GM18907 (cell line): ENCODE data around the gene ARL4A.

Experiments used
- ATAC-seq: cut with Tn5 transposase; IDR thresholded peaks from one replicate; pipeline ENCODE4 v1.9.1; 2021; ENCODE audit warnings: mild to moderate bottlenecking, moderate library complexity; ENCODE audit not compliant: unreplicated experiment

The ARL4A gene

DNA sequence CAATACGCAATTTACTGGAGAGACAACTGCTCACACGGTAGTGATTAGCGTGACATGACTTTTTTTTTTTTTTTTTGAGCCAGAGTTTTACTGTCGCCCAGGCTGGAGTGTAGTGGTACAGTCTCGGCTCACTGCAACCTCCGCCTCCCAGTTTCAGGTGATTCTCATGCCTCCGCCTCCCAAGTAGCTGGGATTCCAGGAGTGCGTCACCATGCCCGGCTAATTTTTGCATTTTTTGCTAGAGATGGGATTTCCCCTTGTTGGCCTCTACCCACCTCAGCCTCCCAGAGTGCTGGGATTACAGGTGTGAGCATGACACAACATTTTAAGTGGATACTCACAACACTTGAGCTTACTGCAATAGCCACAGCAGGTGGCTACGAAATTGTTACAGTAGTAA lies 11.9 kb downstream of the ARL4A start:
- ATAC-seq: no peak

DNA sequence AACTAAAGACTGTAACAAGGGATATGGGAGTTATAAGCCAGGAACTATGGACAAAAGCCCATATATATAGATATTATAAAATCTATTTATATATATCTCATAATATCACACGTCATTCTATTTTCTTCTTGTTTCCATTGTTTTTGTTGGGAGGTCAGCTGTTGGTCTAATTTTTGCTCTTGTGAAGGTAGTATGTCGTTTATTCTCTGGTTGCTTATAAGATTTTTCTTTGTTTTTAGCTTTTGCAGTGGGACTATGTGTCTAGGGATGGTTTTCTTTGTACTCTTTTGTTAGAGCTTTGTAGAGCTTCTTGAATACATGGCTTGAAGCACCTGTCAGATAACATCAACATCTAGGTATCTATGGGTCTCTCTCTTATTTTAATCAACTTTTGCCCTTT lies 14.0 kb downstream of the ARL4A start:
- no peak for ATAC-seq

- ATAC-seq: no peak
These were observed 16.4 kb downstream of the ARL4A start for GRCh38 chr7:12703881-12704280.

DNA sequence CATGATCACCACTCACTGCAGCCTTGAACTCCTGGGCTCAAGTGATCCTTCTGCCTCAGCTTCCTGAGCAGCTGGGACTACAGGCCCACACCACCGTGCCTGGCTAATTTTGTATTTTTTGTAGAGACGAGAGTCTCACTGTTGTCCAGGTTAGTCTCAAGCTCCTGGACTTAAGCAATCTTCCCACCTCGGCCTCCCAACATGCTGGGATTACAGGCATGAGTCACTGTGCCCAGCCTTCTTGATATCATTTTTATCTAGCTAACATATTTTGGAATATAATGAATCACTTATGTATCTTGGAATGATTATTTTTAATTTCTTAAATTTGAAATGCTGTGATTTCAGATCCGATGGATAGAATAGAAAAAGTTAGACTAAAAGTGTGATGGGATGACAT lies 18.4 kb downstream of the ARL4A start:
- ATAC-seq: no peak

DNA sequence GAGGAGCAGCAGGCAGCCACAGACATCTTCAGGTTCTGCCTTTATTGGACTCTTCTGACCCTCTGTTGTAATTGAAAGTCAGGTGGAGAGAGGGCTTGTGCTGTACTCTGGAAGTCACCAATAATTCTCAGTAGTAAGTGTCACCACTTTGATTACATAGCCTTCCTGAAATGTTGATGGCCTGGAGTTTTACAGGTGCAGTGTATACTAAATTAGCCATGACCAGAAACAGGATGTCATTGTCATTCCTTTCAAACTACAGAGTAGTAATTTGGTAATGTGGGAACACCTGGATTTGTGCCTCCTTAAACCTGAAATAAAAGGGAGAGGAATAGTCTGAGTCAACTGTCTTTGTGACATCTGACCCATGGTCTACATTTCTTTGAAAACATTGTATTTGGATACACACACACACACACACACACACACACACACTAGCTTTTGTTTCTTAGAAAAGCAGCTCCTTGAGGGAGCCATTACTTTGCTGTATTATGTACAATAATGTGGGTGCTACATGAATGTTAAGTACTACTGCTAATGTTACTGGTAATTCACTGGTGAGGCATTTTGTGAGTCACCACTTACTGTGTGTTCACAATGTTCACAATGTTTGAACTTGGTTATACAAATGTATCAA lies 19.6 kb downstream of the ARL4A start:
- ATAC-seq: no peak

- no peak for ATAC-seq
These were observed 20.9 kb downstream of the ARL4A start for GRCh38 chr7:12708314-12708713.

DNA sequence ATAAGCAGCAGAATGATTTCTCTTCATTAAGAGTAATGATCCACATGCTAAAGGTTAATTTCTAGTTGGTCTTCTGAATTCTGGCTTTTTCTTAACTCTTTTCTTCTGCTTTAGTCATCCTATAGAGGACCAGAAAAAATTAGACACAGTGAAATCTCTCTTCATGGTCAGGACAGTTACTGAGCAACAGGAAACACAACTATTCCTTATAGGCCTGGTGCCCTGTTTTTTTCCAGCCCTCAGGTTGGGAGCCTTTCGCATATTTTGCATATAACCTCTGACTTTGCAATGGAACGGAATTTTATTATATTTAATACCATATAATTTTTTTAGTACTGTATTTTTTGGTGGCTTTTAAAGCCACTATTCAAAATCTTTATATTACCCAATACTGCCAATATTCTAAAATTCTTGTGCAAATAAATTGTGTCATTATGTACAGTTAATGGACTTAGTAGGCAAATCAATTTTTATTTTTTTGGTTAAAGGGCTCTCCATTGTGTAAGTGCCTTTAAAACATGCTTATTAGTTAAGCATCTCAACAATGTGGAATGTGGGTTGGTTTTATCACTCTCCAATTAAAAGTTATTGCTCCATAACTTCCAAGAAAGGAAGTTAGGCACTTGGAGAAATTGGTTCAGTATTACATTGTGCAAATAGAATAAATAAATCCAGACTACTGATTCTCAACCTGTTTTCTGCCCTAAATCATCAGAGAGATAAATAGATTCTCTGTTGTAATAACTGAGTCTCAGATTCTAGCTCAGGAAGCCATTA lies 22.5 kb downstream of the ARL4A start:
- no peak for ATAC-seq

DNA sequence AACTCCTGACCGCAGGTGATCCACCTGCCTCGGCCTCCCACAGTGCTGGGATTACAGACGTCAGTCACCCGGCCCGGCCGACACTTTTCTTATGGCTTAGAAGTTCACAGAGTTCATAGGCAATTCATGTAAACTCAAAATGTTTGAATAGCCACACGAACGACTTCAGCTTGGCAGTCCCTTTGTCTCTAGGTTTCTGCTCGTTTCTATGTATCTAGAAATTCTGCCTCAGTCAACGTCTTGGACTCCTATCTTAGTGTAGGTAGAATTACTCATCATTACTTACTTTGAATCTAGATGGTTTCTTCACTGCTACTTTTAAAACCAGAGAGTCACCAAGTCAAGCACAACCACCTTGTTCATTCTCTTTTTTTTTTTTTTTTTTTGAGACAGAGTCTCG lies 23.7 kb downstream of the ARL4A start:
- ATAC-seq: no peak

GRCh38 chr7:12712236-12712635 lies 24.8 kb downstream of the ARL4A start:
- no peak for ATAC-seq

GRCh38 chr7:12713625-12714378 lies 26.4 kb downstream of the ARL4A start:
- no peak for ATAC-seq

- ATAC-seq: no peak
These were observed 26.9 kb downstream of the ARL4A start for GRCh38 chr7:12714379-12714737.

- ATAC-seq: no peak
These were observed 28.1 kb downstream of the ARL4A start for GRCh38 chr7:12715372-12716133.

DNA sequence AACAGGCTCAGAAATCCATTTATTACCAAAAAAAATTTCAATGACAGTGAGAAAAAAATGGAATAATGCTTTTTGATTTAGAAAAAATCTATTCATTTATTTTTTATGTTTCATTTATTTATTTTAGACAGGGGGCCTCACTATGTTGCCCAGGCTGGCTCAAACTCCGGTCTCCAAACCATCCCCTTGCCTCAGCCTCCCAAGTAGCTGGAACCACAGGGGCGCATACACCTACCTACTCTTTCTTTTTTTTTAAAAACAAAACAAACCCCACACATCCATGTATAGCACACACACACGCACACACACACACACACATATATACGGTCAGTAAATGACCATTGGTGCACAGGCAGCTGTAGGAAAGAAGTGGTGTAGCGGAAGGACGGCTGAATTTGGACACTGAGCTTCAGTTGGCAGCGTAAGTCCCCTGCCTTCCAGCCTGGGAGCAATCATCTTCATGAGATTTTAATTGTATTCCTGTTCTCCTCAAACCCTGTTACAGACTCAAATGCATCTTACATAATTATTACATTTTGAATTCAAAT lies 28.8 kb downstream of the ARL4A start:
- no peak for ATAC-seq

DNA sequence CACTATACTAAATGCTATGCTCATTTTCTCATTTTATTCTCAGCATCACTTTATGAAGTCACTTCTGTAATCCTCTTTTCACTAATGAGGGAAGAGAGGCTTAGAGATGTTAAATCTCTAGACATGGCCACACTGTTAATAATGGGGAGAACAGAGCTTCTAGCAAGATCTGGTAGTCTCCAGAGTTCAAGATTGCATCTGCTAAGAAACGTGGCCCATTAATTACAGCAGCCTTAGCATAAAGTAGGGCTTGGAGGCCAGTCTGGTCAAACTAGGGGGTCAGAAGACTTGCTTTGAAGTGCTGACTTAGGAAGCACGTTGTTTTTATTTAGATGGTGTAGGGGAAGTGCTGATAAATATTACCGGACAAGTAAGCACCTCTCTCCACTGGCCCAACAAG lies 29.3 kb downstream of the ARL4A start:
- no peak for ATAC-seq

DNA sequence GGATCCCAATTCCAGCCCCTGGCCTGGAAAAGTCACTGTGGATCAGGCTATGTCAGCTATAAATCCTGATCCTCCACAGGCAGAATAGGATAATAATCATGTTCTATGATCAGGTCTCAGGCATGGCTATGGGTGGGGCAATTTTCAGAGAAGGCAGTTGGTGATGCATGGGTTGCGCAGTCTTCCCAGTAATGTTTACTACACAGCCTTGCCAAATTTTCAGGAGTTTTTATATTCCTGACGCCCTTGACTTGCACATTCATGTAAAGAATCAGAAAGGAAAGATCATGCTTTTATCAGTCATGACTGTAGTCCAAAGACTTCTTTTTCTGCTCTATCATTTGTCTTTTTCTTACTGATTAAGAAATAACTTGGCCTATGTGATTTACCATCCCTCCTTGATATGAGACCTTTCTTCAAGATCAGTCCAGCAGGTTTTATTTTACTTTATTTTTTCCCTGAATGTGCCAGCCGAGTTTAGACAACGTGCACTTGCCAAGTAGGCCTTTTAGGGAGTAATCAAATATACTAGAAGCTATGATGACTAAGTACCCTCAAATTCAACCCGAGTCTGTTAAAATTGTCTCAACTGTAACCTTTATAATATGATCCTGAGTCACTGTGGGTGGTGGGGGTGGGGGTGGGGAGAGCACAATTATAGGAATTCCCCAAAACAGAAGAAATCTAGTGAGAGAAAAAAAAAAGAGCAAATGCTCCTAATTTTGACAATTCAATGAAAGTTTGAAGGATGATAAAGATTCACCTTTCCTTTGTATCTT lies 31.9 kb downstream of the ARL4A start:
- no peak for ATAC-seq

GRCh38 chr7:12719981-12720865 lies 32.8 kb downstream of the ARL4A start:
- no peak for ATAC-seq

DNA sequence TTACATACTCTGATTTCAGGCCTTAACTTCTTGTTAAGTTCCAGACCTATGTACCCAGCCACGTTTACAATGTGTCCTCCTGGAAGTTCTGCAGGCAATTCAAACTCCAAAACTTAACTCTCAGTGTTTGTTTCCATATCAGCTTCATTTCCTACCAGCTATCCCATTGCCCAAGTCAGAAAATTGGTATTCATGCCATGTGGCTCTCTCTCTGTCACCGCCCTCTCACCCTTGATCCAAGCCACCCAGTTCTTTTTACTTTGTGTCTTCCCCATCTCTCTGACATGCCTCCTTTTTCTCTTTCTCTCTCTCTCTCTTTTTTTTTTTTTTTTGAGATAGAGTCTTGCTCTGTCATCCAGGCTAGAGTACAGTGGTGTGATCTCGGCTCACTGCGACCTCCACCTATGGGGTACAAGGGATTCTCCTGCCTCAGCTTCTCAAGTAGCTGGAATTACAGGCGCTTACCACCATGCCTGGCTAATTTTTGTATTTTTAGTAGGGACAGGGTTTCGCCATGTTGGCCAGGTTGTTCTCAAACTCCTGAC lies 33.9 kb downstream of the ARL4A start:
- no peak for ATAC-seq

GRCh38 chr7:12722136-12722535 lies 34.7 kb downstream of the ARL4A start:
- ATAC-seq: no peak
